ENCODE results near the gene ZNRF3.

GRCh38 chr22:29012952-29013351 lies 129.6 kb downstream of the ZNRF3 start:
- TF ChIP-seq CTCF (IDR thresholded peaks at IDR 0.05; ENCODE audit: insufficient read depth, low read length, poor library complexity, severe bottlenecking): no peak
- no peak for TF ChIP-seq EZH2phosphoT487 (conservative IDR thresholded peaks at IDR 0.05; ENCODE audit: low read length)

Data from SU-DHL-6 (cell line).